Hippocampal formation (tissue), 2 donors: ENCODE data around the gene PPP5C.
"Not testable (repeated sequence)": the region's sequence is repeated elsewhere in the genome, so short reads cannot be mapped to it uniquely, and the experiment has no call there.

Experiments used
- DNase-seq, 2 donors: peaks; one replicate each; lab custom pipeline; 2025; lab: John Stamatoyannopoulos, UW

The PPP5C gene

GRCh38 chr19:46409191-46409590 is 62.3 kb downstream of the PPP5C start:
- no peak for DNase-seq

DNA sequence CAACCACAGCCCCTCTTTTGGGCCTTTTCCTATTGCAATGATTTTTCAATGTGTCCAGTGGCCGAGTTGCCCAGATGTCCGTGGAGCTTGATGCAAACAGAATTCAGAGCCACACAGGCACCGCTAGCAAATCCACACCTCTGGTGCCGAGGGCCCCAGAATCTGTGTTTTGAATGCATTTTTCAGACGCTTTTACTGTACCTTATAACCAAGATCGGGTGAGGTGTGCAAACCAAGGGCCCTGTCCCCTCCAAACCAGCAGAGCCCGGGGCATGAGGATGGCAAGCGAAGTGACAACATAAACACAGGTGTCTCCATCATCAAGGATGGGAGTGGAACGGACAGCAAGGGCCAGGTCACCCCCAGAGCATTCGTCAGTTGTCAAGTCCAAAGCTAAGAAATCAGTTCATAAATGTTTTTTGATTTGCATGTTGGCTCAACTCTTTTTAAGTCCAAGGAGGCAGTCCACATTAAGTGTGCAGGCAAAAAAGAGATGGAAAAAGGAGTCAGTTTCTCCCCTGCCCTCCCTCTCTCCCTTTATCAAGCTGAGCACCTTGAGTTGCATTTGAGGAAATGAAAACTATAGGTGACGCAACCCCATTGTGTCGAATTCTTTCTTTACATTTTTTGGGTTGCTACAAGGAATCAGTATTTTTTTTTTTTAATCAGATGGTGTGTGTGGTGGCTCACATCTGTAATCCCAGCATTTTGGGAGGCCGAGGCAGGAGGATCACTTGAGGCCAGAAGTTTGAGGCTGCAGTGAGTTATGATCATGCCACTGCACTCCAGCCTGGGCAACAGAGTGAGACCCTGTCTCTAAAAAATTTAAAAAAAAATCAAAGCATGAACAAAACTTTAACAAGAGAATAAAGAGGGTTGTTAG is 63.6 kb downstream of the PPP5C start:
- no peak for DNase-seq

GRCh38 chr19:46411088-46411924 is 64.4 kb downstream of the PPP5C start:
- no peak for DNase-seq

GRCh38 chr19:46411925-46412649 is 65.2 kb downstream of the PPP5C start:
- no peak for DNase-seq

GRCh38 chr19:46412650-46413261 is 65.9 kb downstream of the PPP5C start:
- no peak for DNase-seq

GRCh38 chr19:46413262-46414031 is 66.6 kb downstream of the PPP5C start, which contains the start of gene CCDC8:
TSS of gene CCDC8 (minus strand) at chr19:46413564. CDS start at chr19:46412810, 754 bp downstream.
- peak in 1 of 2 donors; percentile 25 for DNase-seq

GRCh38 chr19:46414899-46415298 is 68.0 kb downstream of the PPP5C start:
- DNase-seq, result not testable (repeated sequence)

GRCh38 chr19:46415804-46416709 is 69.2 kb downstream of the PPP5C start:
- DNase-seq, result peak; percentile 66 to 77

- DNase-seq, result no peak
Observed at GRCh38 chr19:46420056-46420455, 73.2 kb downstream of the PPP5C start.

DNA sequence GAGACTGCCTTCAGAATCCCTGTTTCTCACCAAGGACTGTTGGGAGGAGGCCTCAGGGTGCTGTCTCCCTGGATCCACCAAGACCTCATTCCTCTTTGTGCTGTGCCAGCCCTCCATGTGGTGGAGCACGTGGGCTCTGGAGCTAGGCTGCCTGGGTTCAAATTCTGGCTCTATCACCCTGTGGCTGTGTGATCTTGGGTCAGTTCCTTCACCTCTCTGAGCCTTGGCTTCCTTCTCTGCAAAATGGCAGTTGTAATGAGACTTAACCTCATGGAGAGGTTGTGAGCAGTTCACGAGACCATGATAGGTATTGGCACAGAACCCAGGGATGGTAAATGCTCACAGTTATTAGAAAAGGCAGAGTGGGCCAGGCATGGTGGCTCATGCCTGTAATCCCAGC is 75.5 kb downstream of the PPP5C start:
- DNase-seq, result no peak

GRCh38 chr19:46423188-46423587 is 76.3 kb downstream of the PPP5C start:
- no peak for DNase-seq

DNA sequence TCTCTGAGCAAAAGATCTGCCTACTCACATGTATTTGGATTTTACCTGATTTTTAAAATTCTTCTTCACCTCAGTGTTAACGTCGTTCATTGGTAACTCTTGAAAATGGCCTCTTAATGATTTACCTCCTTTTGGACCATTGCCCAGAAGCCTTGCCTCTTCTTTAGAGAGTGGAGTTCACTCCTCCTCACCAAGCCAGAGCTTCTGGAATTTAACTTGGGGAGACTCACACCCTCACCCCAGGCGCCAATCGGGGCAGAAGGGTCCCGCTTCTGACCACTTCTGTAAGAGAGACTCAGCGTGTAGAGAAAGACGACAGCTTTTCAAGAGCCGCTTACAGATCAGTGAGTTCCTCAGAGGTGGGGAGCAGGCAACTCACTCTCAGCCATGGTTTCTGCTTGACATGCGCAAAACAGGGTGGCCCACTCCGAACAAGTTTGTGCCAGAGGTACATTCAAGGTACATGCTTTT is 79.2 kb downstream of the PPP5C start:
- DNase-seq, result no peak

DNA sequence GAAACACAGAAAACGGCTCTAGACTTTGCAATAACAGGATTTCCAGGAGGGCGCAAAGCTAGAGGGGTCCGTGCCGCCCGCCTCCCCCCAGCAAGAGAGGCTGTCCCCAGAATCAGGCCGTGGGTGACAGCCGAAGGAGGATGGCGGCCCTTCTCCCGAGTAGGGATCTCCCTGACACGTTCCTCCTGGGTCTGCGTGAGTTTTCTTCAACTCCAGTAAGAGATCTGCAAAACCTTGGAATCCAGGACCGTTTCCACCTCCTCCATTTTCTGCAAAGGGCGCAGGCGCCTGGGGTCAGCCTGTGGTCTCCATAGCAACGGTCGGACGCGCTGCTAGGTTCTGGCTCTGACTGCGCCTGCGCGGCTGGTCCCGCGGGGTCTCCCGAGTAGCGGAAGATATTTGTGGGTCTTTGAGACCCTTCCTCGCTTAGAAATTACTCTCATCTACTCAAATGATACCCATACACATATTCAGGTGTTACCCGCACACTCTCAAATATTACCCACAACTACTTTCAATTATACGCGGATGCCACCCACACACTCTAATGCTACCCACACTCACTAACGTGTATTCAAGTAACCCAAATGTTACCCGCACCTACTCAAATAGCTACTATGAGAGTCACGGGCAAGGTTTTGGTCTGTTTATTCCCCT is 79.7 kb downstream of the PPP5C start:
- peak; percentile 50 to 74 for DNase-seq

GRCh38 chr19:46427518-46428045 is 80.7 kb downstream of the PPP5C start:
- no peak for DNase-seq

DNA sequence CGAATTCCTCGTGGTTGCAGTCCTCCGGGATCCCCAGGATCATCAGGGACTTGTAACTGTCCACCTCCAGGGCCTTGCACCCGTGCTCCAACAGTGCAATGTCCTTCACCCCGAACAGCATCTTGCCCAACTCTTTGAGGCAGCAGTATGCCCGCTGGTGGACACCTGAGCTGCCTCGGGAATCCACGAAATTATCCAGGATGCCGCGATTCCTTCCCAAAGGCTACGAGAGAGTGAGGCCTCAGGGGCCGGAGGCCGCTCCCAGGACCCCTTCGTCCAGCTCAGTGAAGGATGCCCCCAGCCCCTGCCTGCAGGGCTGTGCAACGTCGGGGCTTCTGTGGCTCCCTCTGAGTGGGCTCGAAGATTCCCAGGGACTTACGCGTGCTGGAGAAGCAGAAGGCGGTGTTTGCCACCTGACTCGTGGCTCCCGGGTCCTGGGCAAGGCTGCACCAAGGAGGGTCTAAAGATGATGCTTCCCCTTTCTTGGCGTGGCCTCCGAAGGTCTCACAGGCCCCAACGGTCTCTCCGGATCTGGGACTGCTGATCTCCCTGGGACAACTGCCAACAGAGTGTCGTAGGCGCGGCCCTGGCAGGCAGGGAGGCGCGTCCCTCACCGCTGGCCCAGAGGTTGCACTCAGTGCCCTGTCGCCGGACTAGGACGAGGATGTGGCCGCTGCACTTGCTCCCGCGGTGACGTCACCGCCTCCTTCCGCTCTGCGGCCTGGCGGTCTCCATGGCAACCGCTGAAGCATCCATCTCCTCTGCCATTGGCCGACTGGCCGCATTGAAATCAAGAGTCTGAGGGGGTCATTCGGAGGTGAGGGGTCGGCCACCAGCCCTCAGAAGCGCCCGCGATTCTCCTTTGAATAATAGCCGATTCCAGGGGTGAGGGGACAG is 81.6 kb downstream of the PPP5C start, which contains the start of gene PNMA8C:
PNMA8C (minus strand) TSS at position 698 of the 897 bp plus-strand sequence; CDS start at position 121, 577 bp downstream.
- DNase-seq, result peak; percentile 76 to 80

DNA sequence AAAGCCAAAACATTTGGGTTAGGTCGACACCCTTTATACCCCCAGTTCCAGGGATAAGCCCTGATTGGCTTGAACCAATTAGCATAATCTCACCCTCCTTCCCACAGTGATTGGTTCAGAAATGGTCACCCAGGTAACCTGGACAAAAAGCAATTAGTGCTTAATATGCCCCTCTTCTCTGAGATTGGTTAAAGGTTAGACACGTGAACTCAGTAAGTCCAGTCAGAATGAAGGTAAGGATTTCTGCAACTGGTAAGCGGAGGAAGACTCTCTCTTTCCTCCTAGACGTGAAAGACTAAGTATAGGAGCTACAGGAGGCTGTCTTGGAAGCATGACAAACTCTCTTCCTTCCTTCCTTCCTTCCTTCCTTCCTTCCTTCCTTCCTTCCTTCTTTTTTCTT is 83.1 kb downstream of the PPP5C start:
- DNase-seq, result no peak

- no peak for DNase-seq
Observed at GRCh38 chr19:46431824-46432223, 84.9 kb downstream of the PPP5C start.

DNA sequence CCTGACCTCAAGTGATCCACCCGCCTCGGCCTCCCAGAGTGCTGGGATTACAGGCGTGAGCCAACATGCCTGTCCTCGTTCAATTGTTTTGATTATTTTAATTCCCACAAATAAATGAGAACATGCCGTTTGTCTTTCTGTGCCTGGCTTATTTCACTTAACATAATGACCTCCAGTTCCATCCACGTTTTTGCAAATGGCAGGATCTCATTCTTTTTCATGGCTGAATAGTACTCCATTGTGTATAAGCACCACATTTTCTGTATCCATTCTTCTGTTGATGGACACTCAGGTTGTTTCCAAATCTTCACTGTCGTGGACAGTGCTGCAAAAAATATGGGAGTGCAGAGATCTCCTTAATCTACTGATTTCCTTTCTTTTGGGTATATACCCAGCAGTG is 86.6 kb downstream of the PPP5C start:
- not testable (repeated sequence) for DNase-seq
